HL-60 (cell line): ENCODE measurements around the gene KLK12.

Experiments used
- DNase-seq, 2 experiments: peaks; one replicate each; pipeline ENCODE4 v3.0.0-alpha.2; 2010 to 2020; ENCODE audit warnings: low read depth in 1 of 2, low spot score in 1 of 2
- H3K27ac ChIP-seq: fragments of 250-450 bp; sonication (Bioruptor Pico); replicated peaks from 2 replicates; pipeline ENCODE4 v1.5.1; 2020; ENCODE audit warnings: mild to moderate bottlenecking, moderate library complexity
- H3K27me3 ChIP-seq: fragments of 250-450 bp; sonication (Bioruptor Pico); 2 replicates; pipeline ENCODE4 v1.5.1; 2021; ENCODE audit warnings: mild to moderate bottlenecking, moderate library complexity; ENCODE audit not compliant: insufficient read depth, poor library complexity, severe bottlenecking
- H3K4me3 ChIP-seq: replicated peaks from 2 replicates; pipeline ENCODE4 v1.5.1; 2011; ENCODE audit warnings: mild to moderate bottlenecking, control low read depth, low read length; ENCODE audit not compliant: insufficient read depth
- CTCF ChIP-seq: IDR thresholded peaks from one replicate; pipeline ENCODE4 v1.5.1; 2011; ENCODE audit warnings: low read length, control low read depth, inconsistent platforms; ENCODE audit not compliant: insufficient read depth
- GABPA ChIP-seq: IDR thresholded peaks from 2 replicates; pipeline ENCODE4 v1.6.1; 2012; ENCODE audit warnings: low read depth
- POLR2AphosphoS5 ChIP-seq: IDR thresholded peaks from 2 replicates; pipeline ENCODE4 v1.6.1; 2012; ENCODE audit warnings: low read depth
- REST ChIP-seq: IDR thresholded peaks from 2 replicates; pipeline ENCODE4 v1.6.1; 2012; ENCODE audit warnings: low read depth; ENCODE audit not compliant: insufficient replicate concordance
- SPI1 ChIP-seq: IDR thresholded peaks from 2 replicates; pipeline ENCODE4 v1.6.1; 2012; ENCODE audit warnings: low read depth, mild to moderate bottlenecking, borderline replicate concordance

Gene KLK12

GRCh38 chr19:50982186-50982585, 52.6 kb downstream of the KLK12 start:
- no peak for DNase-seq
- no peak for TF ChIP-seq GABPA
- TF ChIP-seq POLR2AphosphoS5, result no peak
- no peak for TF ChIP-seq REST
- TF ChIP-seq CTCF, result no peak
- TF ChIP-seq SPI1, result no peak
- Histone ChIP-seq H3K27ac (no peak overlapping the region), H3K27me3 (no peaks in the 10 kb centered on the region), H3K4me3 (no peak overlapping the region)

GRCh38 chr19:50981587-50982146, 53.1 kb downstream of the KLK12 start:
- Histone ChIP-seq H3K27me3 (no peaks in the 10 kb centered on the region), H3K4me3 (no peak overlapping the region), H3K27ac (no peak overlapping the region)
- TF ChIP-seq GABPA (no peak), CTCF (no peak), POLR2AphosphoS5 (no peak), REST (no peak), SPI1 (no peak)
- no peak for DNase-seq

- Histone ChIP-seq H3K27ac (no peak overlapping the region), H3K4me3 (no peak overlapping the region), H3K27me3 (no peaks in the 10 kb centered on the region)
- TF ChIP-seq CTCF (no peak), SPI1 (no peak), REST (no peak), GABPA (no peak), POLR2AphosphoS5 (no peak)
- no peak for DNase-seq
These were observed 54.6 kb downstream of the KLK12 start for GRCh38 chr19:50980208-50980607.
